Measurements from ENCODE around the gene C1QTNF5.

The C1QTNF5 gene

DNA sequence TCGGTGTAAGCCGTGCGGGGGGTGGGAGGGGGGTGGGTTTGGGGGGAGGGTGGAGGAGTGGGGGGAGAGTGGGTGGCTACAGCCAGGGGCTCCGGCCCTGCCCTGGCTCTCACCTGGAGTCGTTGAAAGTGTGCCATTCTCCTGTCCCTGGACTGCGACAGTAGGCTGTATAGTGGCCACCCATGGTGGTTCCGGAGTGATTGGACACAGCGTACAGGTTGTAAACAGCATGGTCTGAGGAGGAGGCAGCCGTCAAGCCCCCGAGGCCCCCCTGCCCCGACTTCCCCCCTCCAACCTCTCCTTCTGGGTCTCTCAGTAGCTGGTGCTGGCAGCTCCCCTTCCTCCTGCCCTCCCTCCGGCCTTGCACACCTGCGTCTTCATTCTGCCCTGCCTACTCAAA is 16.4 kb upstream of the C1QTNF5 start:
- DNase-seq, result no peak

DNA sequence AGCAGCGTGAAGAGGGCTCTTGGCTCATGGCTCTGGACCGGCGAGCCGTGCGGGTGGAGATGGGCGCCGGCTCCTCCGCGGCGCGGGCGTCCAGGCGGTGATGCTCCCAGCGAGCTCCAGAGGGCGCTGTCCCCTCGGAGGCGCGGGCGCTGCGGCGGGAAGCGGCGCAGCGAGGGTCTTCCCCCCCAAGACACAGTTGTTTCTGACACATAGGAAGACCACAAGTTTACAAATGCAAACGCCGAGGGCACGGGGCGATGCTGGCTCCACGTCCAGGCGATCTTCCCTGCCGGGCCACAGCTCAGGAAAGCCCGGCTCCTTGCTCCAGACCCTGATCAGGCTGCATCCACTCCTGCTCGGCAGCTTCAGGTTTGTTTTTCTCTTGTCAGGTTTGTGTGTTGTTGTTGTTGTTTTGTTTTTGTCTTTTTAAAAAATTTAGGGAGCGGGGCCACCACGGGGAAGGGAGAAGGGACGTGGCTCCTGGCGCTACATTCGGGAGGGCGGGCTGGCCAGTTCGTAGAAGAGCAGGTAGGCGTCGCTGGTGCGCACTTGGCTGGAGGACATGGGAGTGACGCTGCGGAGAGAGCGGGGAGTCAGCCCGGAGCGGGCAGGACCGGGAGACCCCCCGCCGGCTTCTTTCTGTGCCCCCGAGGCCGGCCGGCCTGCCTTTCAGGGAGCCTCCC is 15.8 kb upstream of the C1QTNF5 start:
- no peak for DNase-seq

- DNase-seq, result no peak
These were observed 14.6 kb upstream of the C1QTNF5 start for GRCh38 chr11:119355091-119355843.

DNA sequence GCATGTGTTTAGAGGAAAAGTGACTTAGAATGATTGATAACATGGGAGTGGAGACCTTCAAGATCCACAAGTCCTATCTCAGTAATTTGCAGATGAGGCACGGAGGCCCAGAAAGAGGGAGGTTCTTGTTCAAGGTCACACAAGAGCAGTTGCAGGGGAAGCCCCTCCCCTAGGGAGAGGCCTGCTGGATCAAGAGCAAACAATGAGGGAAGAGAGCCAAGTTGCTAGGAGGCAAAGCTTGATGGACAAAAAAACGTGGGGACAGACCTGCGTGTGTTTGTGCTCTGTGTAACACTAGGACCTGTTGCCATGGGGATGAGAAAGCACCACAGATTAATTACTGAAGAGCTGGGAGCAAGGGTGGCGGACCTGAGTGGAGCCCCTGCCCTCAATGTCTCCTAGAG is 12.2 kb upstream of the C1QTNF5 start:
- peak in 1 of 2 experiments; percentile 30 for DNase-seq

DNA sequence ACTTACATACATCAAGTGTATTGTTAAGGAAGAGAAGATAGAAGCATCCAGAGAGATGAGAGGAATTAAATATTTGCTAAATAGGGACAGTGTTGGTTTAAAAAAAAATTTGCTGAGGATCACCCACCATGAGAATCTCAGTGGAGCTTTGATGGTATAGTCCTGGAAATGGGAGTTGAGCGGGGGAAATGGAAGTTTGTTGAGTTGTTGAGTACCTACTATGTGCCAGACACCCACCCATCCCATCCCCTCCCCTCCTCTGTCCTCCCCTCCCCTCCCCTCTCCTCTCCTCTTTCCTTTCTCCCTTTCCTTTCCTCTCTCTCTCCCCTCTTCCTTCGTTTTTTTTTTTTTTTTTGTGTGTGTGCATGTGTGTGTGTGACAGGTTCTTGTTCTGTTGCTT is 10.5 kb upstream of the C1QTNF5 start:
- no peak for DNase-seq

GRCh38 chr11:119350302-119350701 is 9.6 kb upstream of the C1QTNF5 start:
- no peak for DNase-seq

GRCh38 chr11:119347940-119348605 is 7.4 kb upstream of the C1QTNF5 start:
- DNase-seq, result no peak

DNA sequence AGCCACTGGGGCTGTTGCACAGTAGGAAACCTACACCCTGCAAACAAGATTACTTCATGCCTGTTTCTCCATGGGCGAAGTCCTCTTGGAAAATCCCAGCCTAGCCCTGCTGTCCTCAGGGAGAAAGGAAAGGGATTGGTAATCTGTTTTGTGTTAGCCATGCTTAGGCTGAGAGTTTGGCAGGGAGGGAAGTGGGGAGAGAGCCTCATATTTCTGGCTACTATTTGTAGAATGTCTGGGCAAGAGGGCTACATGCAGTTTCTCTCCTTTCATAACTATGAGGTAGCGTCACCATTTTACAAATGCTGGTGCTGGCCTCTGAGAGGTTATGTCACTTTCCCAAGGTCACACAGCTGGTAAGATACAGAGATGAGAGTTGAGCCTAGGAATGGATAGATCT is 6.6 kb upstream of the C1QTNF5 start:
- DNase-seq, result no peak

DNA sequence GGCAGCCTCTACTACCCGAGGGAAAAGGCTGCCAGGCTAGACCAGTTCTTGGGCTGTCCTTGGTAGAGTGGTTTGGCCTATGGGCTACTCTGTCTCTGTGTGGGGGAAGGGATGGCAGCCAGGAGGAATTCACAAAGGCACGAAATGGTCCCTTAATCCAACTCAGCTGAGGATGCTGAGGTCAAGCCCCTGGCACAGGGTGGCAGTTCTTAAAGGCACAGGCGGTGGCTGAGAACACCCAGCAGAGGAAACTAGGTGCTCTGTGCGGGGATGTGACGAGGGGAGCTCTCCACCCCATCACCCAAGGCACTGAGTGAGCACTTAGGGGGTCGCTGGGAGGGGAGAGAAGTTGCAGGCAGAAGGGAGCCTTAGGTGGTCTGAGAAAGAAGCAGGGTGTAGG is 5.9 kb upstream of the C1QTNF5 start, which contains the start of gene MFRP:
TSS of gene MFRP (minus strand) at position 101 of the 400 bp plus-strand sequence. CDS start 192 bp downstream, outside the sequence.
- DNase-seq, result no peak

DNA sequence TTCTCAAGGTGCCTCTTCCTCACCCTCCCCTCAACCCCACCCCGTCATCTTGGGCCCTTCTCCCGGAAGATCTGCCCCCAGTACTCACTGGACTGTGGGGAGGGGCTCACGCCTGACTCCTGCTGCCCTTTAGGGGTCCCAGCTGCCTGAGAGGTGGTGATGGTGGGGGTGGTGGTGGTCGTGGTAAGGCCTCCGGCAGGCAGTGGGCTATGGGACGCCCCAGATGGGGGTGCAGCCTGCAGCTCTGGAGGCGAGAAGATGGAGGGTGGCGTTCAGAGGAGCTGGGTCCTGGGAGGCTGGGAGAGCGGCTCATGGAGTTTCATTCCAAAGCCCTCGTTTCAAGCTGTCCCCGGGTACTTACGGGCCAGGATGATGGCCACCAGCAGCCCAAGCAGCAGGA is 5.0 kb upstream of the C1QTNF5 start:
- DNase-seq, result no peak

GRCh38 chr11:119344291-119345010 is 3.8 kb upstream of the C1QTNF5 start:
- DNase-seq, result no peak

DNA sequence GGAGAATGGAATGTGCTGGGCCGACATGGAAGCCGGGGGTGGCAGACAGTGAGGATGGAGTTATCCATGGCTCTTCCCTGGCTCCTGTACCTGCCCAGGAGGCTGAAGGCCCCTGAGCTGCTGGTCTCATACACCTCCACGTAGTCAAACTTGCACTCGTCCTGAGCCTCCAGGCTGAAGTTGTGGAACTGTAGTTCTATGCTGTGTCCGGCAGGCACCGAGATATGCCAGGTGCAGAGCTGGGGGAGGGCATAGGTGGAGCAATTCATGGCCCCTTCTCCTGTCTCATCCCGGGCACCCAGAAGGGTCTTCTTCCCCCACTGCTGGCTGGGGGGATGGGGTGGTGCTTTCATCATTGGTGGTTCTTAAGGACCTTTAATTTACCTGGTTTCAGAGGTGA is 3.0 kb upstream of the C1QTNF5 start:
- no peak for DNase-seq

- no peak for DNase-seq
These were observed 1.9 kb upstream of the C1QTNF5 start for GRCh38 chr11:119342362-119343130.

- DNase-seq, result no peak
These were observed 1.3 kb upstream of the C1QTNF5 start for GRCh38 chr11:119342023-119342300.

DNA sequence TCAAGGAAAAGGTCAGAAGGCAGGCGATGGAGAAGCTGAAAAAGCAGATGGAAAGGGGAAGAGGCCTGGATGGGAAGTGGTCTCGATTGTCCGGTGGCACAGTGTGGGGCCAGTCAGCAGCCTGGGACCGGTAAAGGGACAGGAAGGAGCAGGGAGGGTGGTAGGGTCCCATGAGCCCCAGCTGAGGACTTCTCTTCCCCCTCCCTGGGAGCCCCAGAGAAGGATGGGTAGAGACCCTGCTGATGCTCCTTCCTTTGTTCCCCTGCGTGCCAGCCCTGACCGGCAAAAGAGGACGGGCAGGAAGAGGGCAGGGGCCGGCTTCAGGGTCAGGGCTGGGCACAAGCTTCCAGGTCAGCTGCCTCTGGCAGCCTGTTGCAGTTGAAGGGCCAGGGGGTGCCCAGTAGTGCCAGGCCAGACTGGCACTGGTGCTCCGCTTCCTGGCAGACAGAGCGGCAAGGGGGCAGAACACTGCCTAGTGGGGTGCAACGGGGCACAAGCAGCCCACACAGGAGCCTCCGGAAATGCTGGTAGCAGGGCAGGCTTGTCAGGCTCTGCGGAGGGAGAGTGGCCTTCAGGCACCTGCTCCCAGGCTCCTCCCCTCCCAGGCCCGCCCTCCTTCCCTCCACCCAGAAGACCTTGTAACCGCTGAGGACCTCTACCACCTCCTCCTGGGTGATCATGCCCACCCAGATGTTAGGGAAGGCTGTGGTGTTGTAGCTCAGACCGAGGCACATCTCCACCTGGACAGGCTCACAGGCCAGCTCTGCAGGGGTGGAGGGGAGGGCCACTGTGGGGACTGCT is 739 bp upstream of the C1QTNF5 start:
- no peak for DNase-seq

- no peak for DNase-seq
These were observed 921 bp downstream of the C1QTNF5 start for GRCh38 chr11:119339589-119340334.

DNA sequence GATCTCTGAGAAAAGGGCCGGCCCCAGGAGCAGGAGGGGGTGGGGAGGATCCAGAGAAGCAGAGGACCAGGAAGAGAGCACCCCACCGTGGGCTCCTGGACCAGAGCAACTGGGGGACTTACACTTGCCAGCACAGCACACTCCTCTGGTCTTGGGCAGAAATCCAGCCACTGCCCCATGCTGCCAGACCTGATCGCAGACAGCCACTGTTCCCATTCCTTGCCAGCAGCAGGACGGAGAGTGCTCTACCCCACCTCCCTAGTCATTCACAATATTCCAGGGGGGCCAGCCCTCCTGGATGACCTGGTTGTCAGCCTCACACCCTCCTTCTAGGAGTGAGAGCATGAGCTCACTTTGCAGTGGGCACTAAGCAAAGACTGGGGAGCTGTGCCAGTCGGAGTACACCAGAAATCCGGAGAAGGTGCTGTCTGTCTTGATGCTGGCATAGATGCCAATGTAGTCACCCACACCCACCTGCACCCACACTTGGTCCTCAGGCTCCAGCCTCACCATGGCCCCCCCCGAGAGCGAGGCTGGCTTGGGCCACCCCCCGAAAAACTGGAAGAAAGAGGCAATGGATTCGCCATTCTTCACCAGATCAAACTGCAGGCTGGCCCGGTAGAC is 1.6 kb downstream of the C1QTNF5 start:
- DNase-seq, result no peak

DNA sequence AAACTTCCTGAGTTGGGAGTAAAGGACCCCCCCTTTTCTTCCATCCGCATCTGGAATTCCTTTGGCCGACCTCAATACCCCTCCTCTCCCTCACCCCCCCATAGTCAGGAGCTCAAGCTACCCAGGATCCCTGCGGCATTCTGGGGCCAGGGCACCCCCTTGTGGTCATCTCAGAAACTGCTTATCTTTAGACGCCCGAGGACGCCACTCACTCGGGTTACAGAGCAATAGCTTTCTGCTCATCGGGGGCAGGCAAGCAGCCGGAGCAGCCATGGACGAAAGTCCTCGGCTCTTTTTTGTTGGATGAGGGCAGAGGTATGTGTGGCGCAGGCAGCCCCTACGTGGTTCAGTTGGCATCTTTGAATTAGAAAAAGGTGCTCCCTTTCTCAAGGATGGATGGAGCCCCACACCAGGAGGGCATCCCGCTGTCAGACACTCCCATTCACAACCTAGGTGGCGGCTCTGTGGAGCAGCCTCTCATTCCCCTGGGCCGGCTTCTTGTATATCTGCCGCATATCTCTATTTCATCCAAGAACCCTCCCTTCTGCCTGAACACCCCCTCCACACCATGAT is 2.3 kb downstream of the C1QTNF5 start:
- DNase-seq, result peak in 1 of 2 experiments; percentile 23

DNA sequence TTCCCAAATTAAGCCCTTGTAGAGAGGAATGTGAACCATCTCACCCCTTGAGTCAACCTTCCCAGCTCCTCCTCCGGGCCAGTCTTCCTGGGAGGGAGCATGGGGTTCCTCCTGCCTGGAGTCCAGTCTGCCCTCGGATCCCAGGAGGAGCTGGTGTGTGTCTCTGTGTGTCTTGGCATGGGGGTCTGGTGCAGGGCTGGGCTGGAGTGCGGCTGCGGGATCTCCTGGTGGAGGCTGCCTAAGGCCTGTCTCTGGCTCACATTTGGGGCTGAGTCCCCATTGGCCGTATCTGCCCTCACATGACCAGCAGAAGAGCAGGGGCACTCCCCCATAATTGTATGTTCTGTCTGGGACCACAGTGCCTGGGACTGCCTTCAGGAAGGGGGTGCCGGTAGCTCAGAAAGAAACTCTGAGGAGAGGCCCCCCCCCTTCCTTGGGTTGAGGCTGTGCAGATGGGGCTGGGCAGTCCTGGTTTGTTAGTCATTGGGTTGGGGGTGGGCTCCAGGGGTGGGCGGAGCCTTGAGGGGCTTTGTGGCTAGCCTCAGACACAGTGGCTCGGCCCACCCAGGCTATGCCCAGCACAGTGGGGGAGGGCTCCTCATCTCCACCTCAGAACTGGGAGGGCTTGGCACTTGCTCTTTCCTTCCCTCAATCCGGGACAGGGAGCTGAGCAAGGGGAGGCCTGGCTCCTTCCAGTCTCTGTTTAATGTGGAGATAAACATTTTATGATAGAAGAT is 2.9 kb downstream of the C1QTNF5 start:
- no peak for DNase-seq
